Esophagus muscularis mucosa (tissue), 4 donors: Measurements from ENCODE around the gene ZBP1.

Source experiments
- CTCF ChIP-seq, 3 experiments: fragments of 200-600 bp in 2 of 3; fragments of 450-650 bp in 1 of 3; sonication (generic) in 2 of 3; IDR thresholded peaks; one replicate each; pipeline ENCODE4 v1.5.1; 2017 to 2019; ENCODE audit warnings: antibody characterized with exemption in 3 of 3, mild to moderate bottlenecking in 2 of 3, moderate library complexity in 1 of 3
- EP300 ChIP-seq: sonication (generic); formaldehyde crosslinking; IDR thresholded peaks from one replicate; pipeline ENCODE4 v1.6.1; 2017; ENCODE audit warnings: antibody characterized with exemption
- POLR2A ChIP-seq: fragments of 450-650 bp; IDR thresholded peaks from one replicate; pipeline ENCODE4 v1.6.1; 2017; ENCODE audit warnings: antibody characterized with exemption, moderate library complexity, mild to moderate bottlenecking, low read depth
- POLR2AphosphoS5 ChIP-seq, 2 donors: sonication (generic); formaldehyde crosslinking; IDR thresholded peaks; one replicate each; pipeline ENCODE4 v1.6.1; 2017; ENCODE audit warnings: antibody characterized with exemption in 2 of 2

- TF ChIP-seq CTCF (IDR thresholded peaks at IDR 0.05) (no peak), POLR2A (no peak), POLR2AphosphoS5 (IDR thresholded peaks at IDR 0.05) (no peak), EP300 (no peak)
These were observed 51.9 kb downstream of the ZBP1 start for GRCh38 chr20:57568088-57568896.
